GM12878 (cell line): ENCODE data around the gene CLEC20A. TPM values are rescaled to one million over a fixed set of nuclear protein-coding genes. Genes with fewer than 3 reads are reported as not detected.

Experiments used
- ATAC-seq: fragments of 200-7000 bp; cut with Tn5 transposase; 3 replicates; pipeline ENCODE4 v1.9.1; 2020; ENCODE audit warnings: mild to moderate bottlenecking, moderate library complexity
- BruUV-seq: library from RNA; stranded (reverse); fragments of 400-500 nt; replicated peaks from 2 replicates; lab custom pipeline; 2021; lab: Mats Ljungman, UMichigan
- CTCF ChIA-PET: fragments of 300-600 bp; sonication (Branson Sonifier 250); formaldehyde crosslinking; extraction: SDS; loops from one replicate; lab custom pipeline; 2021; ENCODE audit warnings: inconsistent platforms; lab: Yijun Ruan, JAX
- POLR2A ChIA-PET: fragments of 350-600 bp; formaldehyde crosslinking; extraction: SDS; loops from one replicate; lab custom pipeline; 2021; ENCODE audit warnings: inconsistent platforms; lab: Charles Lee
- RAD21 ChIA-PET: fragments of 300-600 bp; sonication (Branson Sonifier 250); formaldehyde crosslinking; loops from one replicate; lab custom pipeline; 2023; ENCODE audit warnings: antibody characterized with exemption; ENCODE audit not compliant: unreplicated experiment; lab: Charles Lee
- SMC1A ChIA-PET: fragments of 300-600 bp; sonication (Branson Sonifier 250); formaldehyde crosslinking; loops from one replicate; lab custom pipeline; 2023; ENCODE audit not compliant: unreplicated experiment, uncharacterized antibody; lab: Charles Lee
- DNase-seq: peaks from one replicate; pipeline ENCODE4 v3.0.0-alpha.2; 2011; ENCODE audit warnings: low read depth, low spot score
- FAIRE-seq: peaks from 3 replicates; lab custom pipeline; 2011; peaks lifted over from hg19 to GRCh38; lab: Jason Lieb, UNC
- H2AFZ ChIP-seq: 2 replicates; pipeline ENCODE4 v1.6.0; 2011; ENCODE audit warnings: low read depth, low read length, control low read depth; ENCODE audit not compliant: control insufficient read depth
- H3K27ac ChIP-seq: 2 replicates; pipeline ENCODE4 v1.5.1; 2011; ENCODE audit warnings: control low read depth; ENCODE audit not compliant: control insufficient read depth, insufficient read depth
- H3K27me3 ChIP-seq, 2 experiments: replicated peaks in 1 of 2; 2 replicates each; pipeline versions ENCODE4 v1.6.0 to v1.6.1; 2011; ENCODE audit warnings: low read length in 1 of 2; ENCODE audit not compliant: control insufficient read depth in 2 of 2, insufficient read depth in 2 of 2
- H3K36me3 ChIP-seq, 2 experiments: 2 replicates each; pipeline ENCODE4 v1.5.1; 2011; ENCODE audit warnings: low read length in 1 of 2; ENCODE audit not compliant: control insufficient read depth in 2 of 2, insufficient read depth in 2 of 2
- H3K4me1 ChIP-seq: 2 replicates; pipeline ENCODE4 v1.6.1; 2011; ENCODE audit warnings: mild to moderate bottlenecking, low read length, moderate library complexity, mixed read lengths; ENCODE audit not compliant: control insufficient read depth, insufficient read depth
- H3K4me2 ChIP-seq: 2 replicates; pipeline ENCODE4 v1.6.0; 2011; ENCODE audit warnings: control low read depth; ENCODE audit not compliant: control insufficient read depth, insufficient read depth
- H3K4me3 ChIP-seq: fragments of 200-600 bp; sonication (generic); 2 replicates; pipeline ENCODE4 v1.5.1; 2016
- H3K79me2 ChIP-seq: 2 replicates; pipeline ENCODE4 v1.6.0; 2011; ENCODE audit warnings: low read length; ENCODE audit not compliant: control insufficient read depth, insufficient read depth
- H3K9ac ChIP-seq: 2 replicates; pipeline ENCODE4 v1.8.0; 2011; ENCODE audit warnings: low read length, control low read depth, mixed read lengths; ENCODE audit not compliant: control insufficient read depth, insufficient read depth
- H3K9me3 ChIP-seq: replicated peaks from 3 replicates; pipeline ENCODE4 v1.5.1; 2011; ENCODE audit warnings: mild to moderate bottlenecking, low read length; ENCODE audit not compliant: control insufficient read depth, insufficient read depth
- H4K20me1 ChIP-seq: 2 replicates; pipeline ENCODE4 v1.6.0; 2011; ENCODE audit not compliant: control insufficient read depth, insufficient read depth
- BHLHE40 ChIP-seq, 2 experiments: fragments of 450-650 bp in 1 of 2; IDR thresholded peaks; 2 replicates each; pipeline ENCODE4 v1.6.1; 2011 to 2017; ENCODE audit warnings: low read depth in 2 of 2, borderline replicate concordance in 1 of 2, improper control_type of control experiment in 1 of 2, low read length in 1 of 2, mild to moderate bottlenecking in 1 of 2
- CBFB ChIP-seq: IDR thresholded peaks from 2 replicates; pipeline ENCODE4 v1.6.1; 2016; ENCODE audit warnings: antibody characterized with exemption, low read depth
- CHD2 ChIP-seq: IDR thresholded peaks from 2 replicates; pipeline ENCODE4 v1.6.1; 2011; ENCODE audit warnings: low read depth, low read length, improper control_type of control experiment, borderline replicate concordance
- HDAC2 ChIP-seq: fragments of 200-600 bp; sonication (generic); IDR thresholded peaks from 2 replicates; pipeline ENCODE4 v1.6.1; 2017
- HDGF ChIP-seq: fragments of 450-650 bp; IDR thresholded peaks from 2 replicates; pipeline ENCODE4 v1.6.1; 2016; ENCODE audit warnings: antibody characterized with exemption
- KDM1A ChIP-seq: fragments of 200-600 bp; sonication (generic); IDR thresholded peaks from 2 replicates; pipeline ENCODE4 v1.6.1; 2016; ENCODE audit warnings: borderline replicate concordance
- MEF2A ChIP-seq: IDR thresholded peaks from 2 replicates; pipeline ENCODE4 v1.6.1; 2011; ENCODE audit warnings: low read depth, mild to moderate bottlenecking, low read length, moderate library complexity; ENCODE audit not compliant: insufficient read depth
- MEF2B ChIP-seq: fragments of 450-650 bp; IDR thresholded peaks from 2 replicates; pipeline ENCODE4 v1.6.1; 2018; ENCODE audit warnings: mild to moderate bottlenecking, moderate library complexity; ENCODE audit not compliant: partially characterized antibody, poor library complexity, severe bottlenecking
- NFYA ChIP-seq: IDR thresholded peaks from 2 replicates; pipeline ENCODE4 v1.6.1; 2011; ENCODE audit warnings: low read depth, mild to moderate bottlenecking, low read length, improper control_type of control experiment, borderline replicate concordance
- SMC3 ChIP-seq: IDR thresholded peaks from 2 replicates; pipeline ENCODE4 v1.6.1; 2011; ENCODE audit warnings: low read length, improper control_type of control experiment, borderline replicate concordance
- SRF ChIP-seq, 2 experiments: IDR thresholded peaks; 2 replicates each; pipeline ENCODE4 v1.6.1; 2011; ENCODE audit warnings: low read depth in 2 of 2, low read length in 2 of 2, mild to moderate bottlenecking in 1 of 2, moderate library complexity in 1 of 2
- STAT1 ChIP-seq: fragments of 450-650 bp; conservative IDR thresholded peaks from 2 replicates; pipeline ENCODE4 v1.6.1; 2014; ENCODE audit warnings: antibody characterized with exemption, mild to moderate bottlenecking
- SUZ12 ChIP-seq: fragments of 200-600 bp; sonication (generic); IDR thresholded peaks from one replicate; pipeline ENCODE4 v1.6.1; 2018; ENCODE audit warnings: antibody characterized with exemption, mild to moderate bottlenecking; ENCODE audit not compliant: unreplicated experiment
- TARDBP ChIP-seq: IDR thresholded peaks from 2 replicates; pipeline ENCODE4 v1.6.1; 2016; ENCODE audit warnings: borderline replicate concordance
- ZNF274 ChIP-seq: IDR thresholded peaks from one replicate; pipeline ENCODE4 v1.8.0; 2011; ENCODE audit not compliant: insufficient read length, insufficient read depth
- WGBS: methylation state at CpG from one replicate; pipeline ENCODE4 v1.1.6; 2016; ENCODE audit warnings: low lambda C conversion rate; ENCODE audit not compliant: insufficient replicate concordance, insufficient coverage; ENCODE audit errors: missing lambda C conversion rate; 5-methylcytosine and 5-hydroxymethylcytosine counted together
- in situ Hi-C: fragments of 300-500 bp; cut with MboI; formaldehyde crosslinking; loops from 9 replicates; pipeline ENCODE4 v1.14.3; 2018; ENCODE audit warnings: mixed read lengths
- intact Hi-C: fragments of 100-400 bp; cut with micrococcal nuclease; formaldehyde crosslinking; loops from one replicate; pipeline ENCODE4 v1.14.2; 2022; ENCODE audit not compliant: unreplicated experiment
- polyA plus RNA-seq, 11 experiments: library from polyadenylated mRNA; depleted of rRNA in 4 of 11; unstranded in 6 of 11; stranded (reverse) in 5 of 11; fragments of >200 nt; fragmentation: Nextera tagmentation in 4 of 11; fragmentation: Illumina TruSeq in 1 of 11; extraction: Ambion mirVana in 4 of 11; extraction: Trizol in 1 of 11; gene quantifications; 1 replicate in 1 of 11; 2 replicates in 10 of 11; pipeline versions ENCODE4 v1.2.1 to v1.2.3, GENCODE V29; 2011 to 2016; ENCODE audit warnings: inconsistent platforms in 2 of 11, missing spikeins in 2 of 11, low read depth in 1 of 11
- total RNA-seq, 4 experiments: library from RNA; depleted of rRNA in 3 of 4; stranded (reverse); fragments of >200 nt in 3 of 4; fragmentation: Illumina TruSeq in 1 of 4; extraction: Trizol in 1 of 4; gene quantifications; 2 replicates each; pipeline versions ENCODE4 v1.2.1 to v1.2.3, GENCODE V29; 2013 to 2021
- TF ChIP-seq, protein P1 (sequence below): fragments of 450-650 bp; formaldehyde crosslinking; IDR thresholded peaks from 2 replicates; pipeline ENCODE4 v1.5.0; 2022; ENCODE audit warnings: mild to moderate bottlenecking, missing genetic modification characterization
- TF ChIP-seq, protein P2 (sequence below): fragments of 450-650 bp; IDR thresholded peaks from 2 replicates; pipeline ENCODE4 v1.6.1; 2017; ENCODE audit warnings: borderline replicate concordance
- TF ChIP-seq, protein P3 (sequence below): IDR thresholded peaks from 2 replicates; pipeline ENCODE4 v1.6.1; 2012; ENCODE audit warnings: low read depth, low read length, improper control_type of control experiment

Gene CLEC20A
- total and polyA plus RNA-seq, 10 of the 15 experiments (the other 5 are each of a cell fraction or from before 2014, with no cell fraction given), result not detected

DNA sequence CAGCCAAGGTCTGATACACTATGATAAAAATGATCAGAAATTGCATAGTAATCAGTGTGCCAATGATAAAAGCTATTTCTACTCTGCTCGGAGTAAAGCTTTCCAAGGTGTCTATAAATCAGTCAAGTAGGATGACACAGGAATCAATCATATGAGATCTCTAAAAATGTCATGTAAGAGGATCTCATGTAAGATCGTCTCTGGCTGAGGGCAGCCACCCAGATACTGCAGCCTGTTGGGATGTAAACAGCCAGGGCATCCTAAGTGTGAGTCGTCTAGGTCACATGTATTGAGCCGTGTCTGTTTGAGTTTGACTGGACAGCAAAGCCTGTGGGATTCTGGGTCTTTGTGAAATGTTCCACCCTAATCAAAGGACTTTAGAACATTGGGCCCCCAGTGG lies 13.4 kb upstream of the CLEC20A start:
- CTCF ChIA-PET, result no interaction called here
- Histone ChIP-seq H3K27me3 (no peaks in the 10 kb centered on the region), H3K79me2 (no peaks in the 10 kb centered on the region), H3K4me2 (no peak overlapping the region), H3K4me1 (no peaks in the 10 kb centered on the region), H3K9ac (no peak overlapping the region), H3K9me3 (no peaks in the 10 kb centered on the region), H4K20me1 (no peaks in the 10 kb centered on the region), H3K4me3 (no peak overlapping the region), H3K27ac (no peak overlapping the region), H2AFZ (no peak overlapping the region), H3K36me3 (no peaks in the 10 kb centered on the region)
- in situ Hi-C loops, result no loop called here
- WGBS, result 67% methylated on average over 4 of the region's 4 CpGs
- SMC1A ChIA-PET, result no interaction called here
- FAIRE-seq, result no peak
- intact Hi-C loops, result no loop called here
- ATAC-seq, result no peak
- BruUV-seq, result no TSS peak
- TF ChIP-seq STAT1 (no peak), SMC3 (no peak), MEF2A (no peak), SUZ12 (no peak), HDAC2 (no peak), NFYA (no peak), TARDBP (no peak), SRF (IDR thresholded peaks at IDR 0.05; ENCODE audit: low read depth in 2 of 2, low read length in 2 of 2) (no peak), CBFB (no peak), MEF2B (no peak), HDGF (no peak), BHLHE40 (IDR thresholded peaks at IDR 0.05; ENCODE audit: borderline replicate concordance in 1 of 2, low read depth in 2 of 2, low read length in 1 of 2) (no peak), ZNF274 (no peak), KDM1A (no peak), CHD2 (no peak)
- TF ChIP-seq, protein P1, sequence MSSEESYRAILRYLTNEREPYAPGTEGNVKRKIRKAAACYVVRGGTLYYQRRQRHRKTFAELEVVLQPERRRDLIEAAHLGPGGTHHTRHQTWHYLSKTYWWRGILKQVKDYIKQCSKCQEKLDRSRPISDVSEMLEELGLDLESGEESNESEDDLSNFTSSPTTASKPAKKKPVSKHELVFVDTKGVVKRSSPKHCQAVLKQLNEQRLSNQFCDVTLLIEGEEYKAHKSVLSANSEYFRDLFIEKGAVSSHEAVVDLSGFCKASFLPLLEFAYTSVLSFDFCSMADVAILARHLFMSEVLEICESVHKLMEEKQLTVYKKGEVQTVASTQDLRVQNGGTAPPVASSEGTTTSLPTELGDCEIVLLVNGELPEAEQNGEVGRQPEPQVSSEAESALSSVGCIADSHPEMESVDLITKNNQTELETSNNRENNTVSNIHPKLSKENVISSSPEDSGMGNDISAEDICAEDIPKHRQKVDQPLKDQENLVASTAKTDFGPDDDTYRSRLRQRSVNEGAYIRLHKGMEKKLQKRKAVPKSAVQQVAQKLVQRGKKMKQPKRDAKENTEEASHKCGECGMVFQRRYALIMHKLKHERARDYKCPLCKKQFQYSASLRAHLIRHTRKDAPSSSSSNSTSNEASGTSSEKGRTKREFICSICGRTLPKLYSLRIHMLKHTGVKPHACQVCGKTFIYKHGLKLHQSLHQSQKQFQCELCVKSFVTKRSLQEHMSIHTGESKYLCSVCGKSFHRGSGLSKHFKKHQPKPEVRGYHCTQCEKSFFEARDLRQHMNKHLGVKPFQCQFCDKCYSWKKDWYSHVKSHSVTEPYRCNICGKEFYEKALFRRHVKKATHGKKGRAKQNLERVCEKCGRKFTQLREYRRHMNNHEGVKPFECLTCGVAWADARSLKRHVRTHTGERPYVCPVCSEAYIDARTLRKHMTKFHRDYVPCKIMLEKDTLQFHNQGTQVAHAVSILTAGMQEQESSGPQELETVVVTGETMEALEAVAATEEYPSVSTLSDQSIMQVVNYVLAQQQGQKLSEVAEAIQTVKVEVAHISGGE (CRISPR knock-in tag), result no peak
- TF ChIP-seq, protein P2, sequence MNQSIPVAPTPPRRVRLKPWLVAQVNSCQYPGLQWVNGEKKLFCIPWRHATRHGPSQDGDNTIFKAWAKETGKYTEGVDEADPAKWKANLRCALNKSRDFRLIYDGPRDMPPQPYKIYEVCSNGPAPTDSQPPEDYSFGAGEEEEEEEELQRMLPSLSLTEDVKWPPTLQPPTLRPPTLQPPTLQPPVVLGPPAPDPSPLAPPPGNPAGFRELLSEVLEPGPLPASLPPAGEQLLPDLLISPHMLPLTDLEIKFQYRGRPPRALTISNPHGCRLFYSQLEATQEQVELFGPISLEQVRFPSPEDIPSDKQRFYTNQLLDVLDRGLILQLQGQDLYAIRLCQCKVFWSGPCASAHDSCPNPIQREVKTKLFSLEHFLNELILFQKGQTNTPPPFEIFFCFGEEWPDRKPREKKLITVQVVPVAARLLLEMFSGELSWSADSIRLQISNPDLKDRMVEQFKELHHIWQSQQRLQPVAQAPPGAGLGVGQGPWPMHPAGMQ, result no peak
- TF ChIP-seq, protein P3, sequence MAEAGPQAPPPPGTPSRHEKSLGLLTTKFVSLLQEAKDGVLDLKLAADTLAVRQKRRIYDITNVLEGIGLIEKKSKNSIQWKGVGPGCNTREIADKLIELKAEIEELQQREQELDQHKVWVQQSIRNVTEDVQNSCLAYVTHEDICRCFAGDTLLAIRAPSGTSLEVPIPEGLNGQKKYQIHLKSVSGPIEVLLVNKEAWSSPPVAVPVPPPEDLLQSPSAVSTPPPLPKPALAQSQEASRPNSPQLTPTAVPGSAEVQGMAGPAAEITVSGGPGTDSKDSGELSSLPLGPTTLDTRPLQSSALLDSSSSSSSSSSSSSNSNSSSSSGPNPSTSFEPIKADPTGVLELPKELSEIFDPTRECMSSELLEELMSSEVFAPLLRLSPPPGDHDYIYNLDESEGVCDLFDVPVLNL, result no peak
- POLR2A ChIA-PET, result no interaction called here
- RAD21 ChIA-PET, result no interaction called here
- no peak for DNase-seq
